ENCODE results near the gene ACTR5. TPM values are rescaled to one million over a fixed set of nuclear protein-coding genes. Genes with fewer than 3 reads are reported as not detected.
A peak's percentile ranks its signal among the peaks of the same experiment; 100 is the strongest.

The ACTR5 gene
- total and polyA plus RNA-seq, 2 of the 13 experiments (the other 11 are each of a cell fraction or from before 2014, with no cell fraction given), result 19.5 to 20.5 TPM

GRCh38 chr20:38730167-38730988 is 17.9 kb upstream of the ACTR5 start (continued):
- no peak for TF ChIP-seq ZSCAN20 (CRISPR knock-in tag; IDR thresholded peaks at IDR 0.05; ENCODE audit: borderline replicate concordance)
- TF ChIP-seq ZNF510 (CRISPR knock-in tag; IDR thresholded peaks at IDR 0.05; ENCODE audit: low read depth), result no peak
- TF ChIP-seq ADNP (CRISPR knock-in tag; IDR thresholded peaks at IDR 0.05), result no peak
- 0 out of 2 replicates have a peak, but pooled peaks have one; percentile 7 for TF ChIP-seq ESRRA (CRISPR knock-in tag; IDR thresholded peaks at IDR 0.05; ENCODE audit: low read depth)
- 0 out of 2 replicates have a peak, but pooled peaks have one; percentile 63 for TF ChIP-seq ZNF674 (CRISPR knock-in tag; IDR thresholded peaks at IDR 0.05; ENCODE audit: low read depth)
- TF ChIP-seq IKZF1 (IDR thresholded peaks at IDR 0.05), result no peak
- TF ChIP-seq ZNF670 (CRISPR knock-in tag; IDR thresholded peaks at IDR 0.05; ENCODE audit: borderline replicate concordance), result no peak
- no peak for TF ChIP-seq ZSCAN9 (CRISPR knock-in tag; IDR thresholded peaks at IDR 0.05; ENCODE audit: borderline replicate concordance)
- no peak for TF ChIP-seq TOE1 (CRISPR knock-in tag; IDR thresholded peaks at IDR 0.05)
- 0 out of 2 replicates have a peak, but pooled peaks have one; percentile 5 for TF ChIP-seq ZNF7 (CRISPR knock-in tag; IDR thresholded peaks at IDR 0.05)
- peak; percentile 28; the same call in 1 of the 2 replicates for TF ChIP-seq MTA1 (CRISPR knock-in tag; IDR thresholded peaks at IDR 0.05; ENCODE audit: borderline replicate concordance)
- no peak for TF ChIP-seq GPBP1L1 (CRISPR knock-in tag; IDR thresholded peaks at IDR 0.05)
- no peak for TF ChIP-seq ZBTB43 (CRISPR knock-in tag; conservative IDR thresholded peaks at IDR 0.05)
- TF ChIP-seq ATF4 (CRISPR knock-in tag; IDR thresholded peaks at IDR 0.05), result no peak
- TF ChIP-seq TIGD3 (CRISPR knock-in tag; IDR thresholded peaks at IDR 0.05; ENCODE audit: borderline replicate concordance), result no peak
